Measurements from ENCODE around the gene PCDHB6.
A peak's percentile ranks its signal among the peaks of the same experiment; 100 is the strongest.
"Not testable (repeated sequence)": the region's sequence is repeated elsewhere in the genome, so short reads cannot be mapped to it uniquely, and the experiment has no call there.

PCDHB6 gene

DNA sequence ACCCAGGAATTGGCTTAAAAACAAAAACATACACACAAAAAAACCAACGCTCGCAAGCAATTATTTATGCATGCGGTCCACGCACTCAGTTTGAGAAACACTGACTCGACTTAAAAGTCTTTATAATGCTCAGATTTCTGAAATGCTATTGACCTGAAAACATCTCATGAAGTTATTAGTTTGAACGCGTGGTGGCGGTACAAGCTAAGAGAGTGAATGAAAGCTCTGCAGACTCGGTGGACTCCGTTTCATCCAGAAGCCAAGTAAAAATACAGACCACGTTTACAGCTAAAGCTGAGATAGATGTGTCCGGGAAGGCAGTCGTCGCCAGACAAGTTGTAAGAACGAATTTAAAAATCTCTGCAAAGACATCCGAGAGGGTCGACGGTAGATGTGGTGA lies at the start of gene PCDHB6:
Gene PCDHB6 (plus strand): TSS at position 246 of the 400 bp plus-strand sequence. CDS start 201 bp downstream, outside the sequence.
- no peak for DNase-seq

DNA sequence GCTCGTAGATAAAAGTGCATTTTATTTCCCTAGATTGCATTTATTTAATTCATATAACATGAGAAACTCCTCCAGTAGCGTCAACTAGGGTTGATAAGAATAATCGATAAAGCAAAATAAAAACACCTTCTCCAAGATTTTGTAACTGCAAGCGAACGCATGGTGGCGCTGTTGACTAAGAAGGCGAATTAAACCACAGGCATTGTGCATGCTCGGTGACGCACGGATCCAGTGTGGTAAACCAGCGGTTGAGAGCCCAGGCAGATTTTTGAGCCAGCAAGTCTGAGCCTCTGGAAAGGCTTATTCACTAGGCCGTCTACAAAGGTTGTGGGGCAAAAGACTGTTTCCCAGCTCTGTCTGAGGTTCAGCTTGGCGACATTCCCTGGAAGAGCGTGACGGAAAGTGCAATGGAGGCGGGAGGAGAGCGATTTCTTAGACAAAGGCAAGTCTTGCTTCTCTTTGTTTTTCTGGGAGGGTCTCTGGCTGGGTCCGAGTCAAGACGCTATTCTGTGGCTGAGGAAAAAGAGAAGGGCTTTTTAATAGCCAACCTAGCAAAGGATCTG lies 49.5 kb upstream of the PCDHB6 start, which contains the start of gene PCDHB3:
Gene PCDHB3 (plus strand): TSS at position 231 of the 563 bp plus-strand sequence. CDS start 177 bp downstream, at position 408.
- DNase-seq, result peak; percentile 21

DNA sequence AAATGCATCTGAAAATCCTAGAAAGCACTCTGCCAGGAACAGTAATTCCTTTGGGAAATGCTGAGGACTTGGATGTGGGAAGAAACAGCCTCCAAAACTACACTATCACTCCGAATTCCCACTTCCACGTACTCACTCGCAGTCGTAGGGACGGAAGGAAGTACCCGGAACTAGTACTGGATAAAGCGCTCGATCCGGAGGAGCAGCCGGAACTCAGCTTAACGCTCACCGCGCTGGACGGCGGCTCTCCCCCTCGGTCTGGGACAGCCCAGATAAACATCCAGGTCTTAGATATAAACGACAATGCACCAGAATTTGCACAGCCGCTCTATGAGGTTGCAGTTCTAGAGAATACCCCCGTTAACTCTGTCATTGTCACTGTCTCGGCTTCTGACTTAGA lies 48.8 kb upstream of the PCDHB6 start:
- DNase-seq, result no peak

DNA sequence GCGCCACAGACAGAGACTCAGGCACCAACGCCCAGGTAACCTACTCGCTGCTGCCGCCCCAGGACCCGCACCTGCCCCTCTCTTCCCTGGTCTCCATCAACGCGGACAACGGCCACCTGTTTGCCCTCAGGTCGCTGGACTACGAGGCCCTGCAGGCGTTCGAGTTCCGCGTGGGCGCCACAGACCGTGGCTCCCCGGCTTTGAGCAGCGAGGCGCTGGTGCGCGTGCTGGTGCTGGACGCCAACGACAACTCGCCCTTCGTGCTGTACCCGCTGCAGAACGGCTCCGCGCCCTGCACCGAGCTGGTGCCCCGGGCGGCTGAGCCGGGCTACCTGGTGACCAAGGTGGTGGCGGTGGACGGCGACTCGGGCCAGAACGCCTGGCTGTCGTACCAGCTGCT lies 47.8 kb upstream of the PCDHB6 start:
- not testable (repeated sequence) for DNase-seq

DNA sequence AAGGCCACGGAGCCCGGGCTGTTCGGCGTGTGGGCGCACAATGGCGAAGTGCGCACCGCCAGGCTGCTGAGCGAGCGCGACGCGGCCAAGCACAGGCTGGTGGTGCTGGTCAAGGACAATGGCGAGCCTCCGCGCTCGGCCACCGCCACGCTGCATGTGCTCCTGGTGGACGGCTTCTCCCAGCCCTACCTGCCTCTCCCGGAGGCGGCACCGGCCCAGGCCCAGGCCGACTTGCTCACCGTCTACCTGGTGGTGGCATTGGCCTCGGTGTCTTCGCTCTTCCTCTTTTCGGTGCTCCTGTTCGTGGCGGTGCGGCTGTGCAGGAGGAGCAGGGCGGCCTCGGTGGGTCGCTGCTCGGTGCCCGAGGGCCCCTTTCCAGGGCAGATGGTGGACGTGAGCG lies 47.4 kb upstream of the PCDHB6 start:
- DNase-seq, result not testable (repeated sequence)

DNA sequence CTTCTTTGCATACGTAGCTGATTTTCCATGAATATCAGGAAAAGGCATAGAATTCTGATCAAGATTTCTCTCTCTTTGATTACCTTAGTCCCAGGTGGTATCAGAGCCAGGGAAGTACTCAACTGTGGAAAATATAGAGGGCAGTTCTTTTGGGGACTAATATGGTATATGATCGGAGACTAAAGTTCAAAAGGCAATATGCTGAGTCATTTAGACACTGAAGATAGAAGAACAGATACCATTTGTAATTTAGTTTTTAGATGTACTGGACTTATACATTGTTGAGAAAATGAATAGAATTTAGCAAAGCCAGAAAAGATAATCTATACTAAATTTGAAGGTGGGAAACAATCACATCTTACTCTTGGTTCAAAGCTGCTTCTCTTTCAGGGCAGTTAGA lies 44.5 kb upstream of the PCDHB6 start:
- no peak for DNase-seq

DNA sequence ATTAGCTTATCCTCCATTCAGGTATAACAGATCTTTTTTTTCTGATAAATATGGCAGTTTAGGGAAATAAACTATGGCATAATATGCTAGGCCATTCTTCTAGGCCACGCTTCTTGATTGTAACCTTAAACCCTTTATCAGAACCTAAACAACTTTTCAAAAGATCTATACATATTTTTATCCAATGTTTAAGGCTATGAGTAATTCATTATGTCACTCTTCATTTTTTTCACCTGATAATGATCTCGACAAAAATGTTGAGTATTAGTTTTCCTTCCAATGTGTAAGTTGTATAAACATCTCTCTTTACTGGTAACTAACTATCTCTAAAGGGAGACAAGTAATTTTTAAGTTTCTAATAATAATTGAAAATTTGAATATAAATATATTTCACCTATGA lies 30.6 kb upstream of the PCDHB6 start:
- DNase-seq, result no peak

DNA sequence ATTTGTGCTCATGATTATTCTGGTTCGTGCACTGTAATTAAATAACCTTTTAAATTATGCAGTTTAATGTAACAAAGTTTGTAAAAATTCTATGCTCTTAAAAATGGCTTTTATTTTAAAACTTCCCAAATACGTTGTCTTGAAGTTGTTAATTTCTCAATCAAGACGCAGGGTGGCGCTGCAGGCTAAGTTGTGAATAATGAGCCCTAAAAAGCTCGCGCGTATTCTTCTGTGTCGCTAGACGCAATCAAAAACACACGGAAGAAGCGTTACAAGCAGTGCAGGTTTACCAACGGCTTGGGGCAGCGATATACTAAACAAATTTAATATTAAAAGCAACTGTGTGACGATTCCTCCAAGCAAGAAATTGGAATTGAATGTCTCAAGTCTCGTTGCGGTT lies 28.3 kb upstream of the PCDHB6 start, which contains the start of gene PCDHB4:
Gene PCDHB4 (plus strand): TSS at position 256 of the 400 bp plus-strand sequence. CDS start 181 bp downstream, outside the sequence.
- peak; percentile 25 for DNase-seq

DNA sequence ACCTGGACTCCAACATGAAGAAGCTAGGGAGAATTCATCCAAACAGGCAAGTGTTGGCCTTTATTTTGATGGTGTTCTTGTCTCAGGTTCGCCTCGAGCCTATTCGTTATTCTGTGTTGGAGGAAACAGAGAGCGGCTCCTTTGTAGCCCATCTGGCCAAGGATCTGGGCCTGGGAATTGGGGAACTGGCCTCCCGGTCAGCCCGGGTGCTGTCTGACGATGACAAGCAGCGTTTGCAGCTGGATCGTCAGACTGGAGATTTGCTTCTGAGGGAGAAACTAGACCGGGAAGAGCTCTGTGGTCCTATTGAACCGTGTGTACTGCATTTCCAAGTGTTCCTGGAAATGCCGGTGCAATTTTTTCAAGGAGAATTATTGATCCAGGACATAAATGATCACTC lies 27.9 kb upstream of the PCDHB6 start:
- no peak for DNase-seq

DNA sequence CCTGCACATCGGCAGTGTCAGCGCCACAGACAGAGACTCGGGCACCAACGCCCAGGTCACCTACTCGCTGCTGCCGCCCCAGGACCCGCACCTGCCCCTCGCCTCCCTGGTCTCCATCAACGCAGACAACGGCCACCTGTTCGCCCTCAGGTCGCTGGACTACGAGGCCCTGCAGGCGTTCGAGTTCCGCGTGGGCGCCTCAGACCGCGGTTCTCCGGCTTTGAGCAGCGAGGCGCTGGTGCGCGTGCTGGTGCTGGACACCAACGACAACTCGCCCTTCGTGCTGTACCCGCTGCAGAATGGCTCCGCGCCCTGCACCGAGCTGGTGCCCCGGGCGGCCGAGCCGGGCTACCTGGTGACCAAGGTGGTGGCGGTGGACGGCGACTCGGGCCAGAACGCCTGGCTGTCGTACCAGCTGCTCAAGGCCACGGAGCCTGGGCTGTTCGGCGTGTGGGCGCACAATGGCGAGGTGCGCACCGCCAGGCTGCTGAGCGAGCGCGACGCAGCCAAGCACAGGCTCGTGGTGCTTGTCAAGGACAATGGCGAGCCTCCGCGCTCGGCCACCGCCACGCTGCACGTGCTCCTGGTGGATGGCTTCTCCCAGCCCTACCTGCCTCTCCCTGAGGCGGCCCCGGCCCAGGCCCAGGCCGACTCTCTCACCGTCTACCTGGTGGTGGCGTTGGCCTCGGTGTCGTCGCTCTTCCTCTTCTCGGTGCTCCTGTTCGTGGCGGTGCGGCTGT lies 26.3 kb upstream of the PCDHB6 start:
- not testable (repeated sequence) for DNase-seq

DNA sequence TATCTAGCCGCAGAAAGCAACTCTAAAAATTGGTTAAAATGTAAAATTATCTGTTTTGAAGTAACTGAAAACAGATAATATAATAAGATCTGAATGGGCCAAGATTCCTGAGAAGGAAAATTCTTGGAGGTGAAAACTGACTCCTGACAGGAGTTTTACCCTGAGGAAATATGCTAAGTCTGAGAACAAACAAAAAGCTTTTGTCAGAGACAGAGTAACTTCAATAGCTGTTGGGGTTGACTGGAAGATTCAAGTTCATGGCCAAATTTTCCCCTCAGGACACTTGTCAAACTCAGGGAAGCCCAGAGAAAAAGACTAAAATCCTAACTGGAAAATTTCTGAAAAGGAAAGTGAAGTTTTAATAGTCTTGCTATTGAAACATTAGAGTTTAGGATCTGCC lies 22.6 kb upstream of the PCDHB6 start:
- DNase-seq, result no peak

DNA sequence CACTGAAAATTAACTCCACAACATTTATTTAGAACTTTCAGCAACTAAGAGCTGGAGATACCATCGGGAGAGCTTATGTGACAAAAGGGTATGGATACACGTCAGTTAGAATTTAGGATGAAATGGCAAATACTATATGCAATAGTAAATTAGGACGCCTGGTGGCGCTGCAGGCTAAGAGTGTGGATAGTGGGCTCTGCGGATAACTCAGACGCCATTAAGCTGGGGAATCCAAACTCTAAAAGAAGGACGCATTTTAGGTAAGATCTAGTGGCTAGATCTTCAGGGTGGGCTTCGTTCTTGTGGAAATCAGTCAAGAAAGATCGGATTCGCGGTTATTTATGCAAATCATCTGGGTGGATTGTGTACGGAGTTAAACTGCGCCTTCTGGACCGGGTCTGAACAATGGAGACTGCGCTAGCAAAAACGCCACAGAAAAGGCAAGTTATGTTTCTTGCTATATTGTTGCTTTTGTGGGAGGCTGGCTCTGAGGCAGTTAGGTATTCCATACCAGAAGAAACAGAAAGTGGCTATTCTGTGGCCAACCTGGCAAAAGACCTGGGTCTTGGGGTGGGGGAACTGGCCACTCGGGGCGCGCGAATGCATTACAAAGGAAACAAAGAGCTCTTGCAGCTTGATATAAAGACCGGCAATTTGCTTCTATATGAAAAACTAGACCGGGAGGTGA lies 14.7 kb upstream of the PCDHB6 start, which contains the start of gene PCDHB5:
Gene PCDHB5 (plus strand): TSS at position 177 of the 688 bp plus-strand sequence. CDS start 229 bp downstream, at position 406.
- no peak for DNase-seq

DNA sequence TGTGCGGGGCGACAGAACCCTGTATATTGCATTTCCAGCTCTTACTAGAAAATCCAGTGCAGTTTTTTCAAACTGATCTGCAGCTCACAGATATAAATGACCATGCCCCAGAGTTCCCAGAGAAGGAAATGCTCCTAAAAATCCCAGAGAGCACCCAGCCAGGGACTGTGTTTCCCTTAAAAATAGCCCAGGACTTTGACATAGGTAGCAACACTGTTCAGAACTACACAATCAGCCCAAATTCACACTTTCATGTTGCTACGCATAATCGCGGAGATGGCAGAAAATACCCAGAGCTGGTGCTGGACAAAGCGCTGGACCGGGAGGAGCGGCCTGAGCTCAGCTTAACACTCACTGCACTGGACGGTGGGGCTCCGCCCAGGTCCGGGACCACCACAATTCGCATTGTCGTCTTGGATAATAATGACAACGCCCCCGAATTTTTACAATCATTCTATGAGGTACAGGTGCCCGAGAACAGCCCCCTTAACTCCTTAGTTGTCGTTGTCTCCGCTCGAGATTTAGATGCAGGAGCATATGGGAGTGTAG lies 14.1 kb upstream of the PCDHB6 start:
- DNase-seq, result no peak

DNA sequence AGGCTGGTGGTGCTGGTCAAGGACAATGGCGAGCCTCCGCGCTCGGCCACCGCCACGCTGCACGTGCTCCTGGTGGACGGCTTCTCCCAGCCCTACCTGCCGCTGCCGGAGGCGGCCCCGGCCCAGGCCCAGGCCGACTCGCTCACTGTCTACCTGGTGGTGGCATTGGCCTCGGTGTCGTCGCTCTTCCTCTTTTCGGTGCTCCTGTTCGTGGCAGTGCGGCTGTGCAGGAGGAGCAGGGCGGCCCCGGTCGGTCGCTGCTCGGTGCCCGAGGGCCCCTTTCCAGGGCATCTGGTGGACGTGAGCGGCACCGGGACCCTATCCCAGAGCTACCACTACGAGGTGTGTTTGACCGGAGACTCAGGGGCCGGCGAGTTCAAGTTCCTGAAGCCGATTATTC lies 12.5 kb upstream of the PCDHB6 start:
- DNase-seq, result not testable (repeated sequence)

DNA sequence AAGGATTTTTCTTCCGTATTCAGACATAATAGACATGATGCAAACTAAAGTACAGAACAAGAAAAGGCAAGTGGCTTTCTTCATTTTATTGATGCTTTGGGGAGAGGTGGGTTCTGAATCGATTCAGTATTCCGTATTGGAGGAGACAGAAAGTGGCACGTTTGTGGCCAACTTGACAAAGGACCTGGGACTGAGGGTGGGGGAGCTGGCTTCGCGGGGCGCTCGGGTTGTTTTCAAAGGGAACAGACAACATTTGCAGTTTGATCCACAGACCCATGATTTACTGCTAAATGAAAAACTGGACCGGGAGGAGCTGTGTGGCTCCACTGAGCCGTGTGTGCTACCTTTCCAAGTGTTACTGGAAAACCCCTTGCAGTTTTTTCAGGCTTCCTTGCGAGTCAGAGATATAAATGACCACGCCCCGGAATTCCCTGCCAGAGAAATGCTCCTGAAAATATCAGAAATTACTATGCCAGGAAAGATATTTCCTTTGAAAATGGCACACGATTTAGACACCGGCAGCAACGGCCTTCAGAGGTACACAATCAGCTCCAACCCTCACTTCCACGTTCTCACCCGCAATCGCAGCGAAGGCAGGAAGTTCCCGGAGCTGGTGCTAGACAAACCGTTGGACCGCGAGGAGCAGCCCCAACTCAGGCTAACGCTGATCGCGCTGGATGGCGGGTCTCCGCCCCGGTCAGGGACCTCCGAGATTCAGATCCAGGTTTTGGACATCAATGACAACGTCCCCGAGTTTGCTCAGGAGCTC lies 551 bp downstream of the PCDHB6 start:
- DNase-seq, result no peak

DNA sequence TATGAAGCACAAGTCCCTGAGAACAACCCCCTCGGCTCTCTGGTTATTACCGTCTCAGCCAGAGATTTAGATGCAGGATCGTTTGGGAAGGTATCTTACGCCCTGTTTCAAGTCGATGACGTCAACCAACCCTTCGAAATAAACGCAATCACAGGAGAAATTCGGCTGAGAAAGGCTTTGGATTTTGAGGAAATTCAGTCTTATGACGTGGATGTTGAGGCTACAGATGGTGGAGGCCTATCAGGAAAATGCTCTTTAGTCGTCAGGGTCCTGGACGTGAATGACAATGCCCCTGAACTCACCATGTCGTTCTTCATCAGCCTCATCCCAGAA lies 1.1 kb downstream of the PCDHB6 start:
- no peak for DNase-seq

DNA sequence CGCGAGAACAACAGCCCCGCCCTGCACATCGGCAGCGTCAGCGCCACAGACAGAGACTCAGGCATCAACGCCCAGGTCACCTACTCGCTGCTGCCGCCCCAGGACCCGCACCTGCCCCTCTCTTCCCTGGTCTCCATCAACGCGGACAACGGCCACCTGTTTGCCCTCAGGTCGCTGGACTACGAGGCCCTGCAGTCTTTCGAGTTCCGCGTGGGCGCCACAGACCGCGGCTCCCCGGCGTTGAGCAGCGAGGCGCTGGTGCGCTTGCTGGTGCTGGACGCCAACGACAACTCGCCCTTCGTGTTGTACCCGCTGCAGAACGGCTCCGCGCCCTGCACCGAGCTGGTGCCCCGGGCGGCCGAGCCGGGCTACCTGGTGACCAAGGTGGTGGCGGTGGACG lies 1.8 kb downstream of the PCDHB6 start:
- not testable (repeated sequence) for DNase-seq

DNA sequence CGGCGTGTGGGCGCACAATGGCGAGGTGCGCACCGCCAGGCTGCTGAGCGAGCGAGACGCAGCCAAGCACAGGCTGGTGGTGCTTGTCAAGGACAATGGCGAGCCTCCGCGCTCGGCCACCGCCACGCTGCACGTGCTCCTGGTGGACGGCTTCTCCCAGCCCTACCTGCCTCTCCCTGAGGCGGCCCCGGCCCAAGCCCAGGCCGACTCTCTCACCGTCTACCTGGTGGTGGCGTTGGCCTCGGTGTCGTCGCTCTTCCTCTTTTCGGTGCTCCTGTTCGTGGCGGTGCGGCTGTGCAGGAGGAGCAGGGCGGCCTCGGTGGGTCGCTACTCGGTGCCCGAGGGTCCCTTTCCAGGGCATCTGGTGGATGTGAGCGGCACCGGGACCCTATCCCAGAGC lies 2.2 kb downstream of the PCDHB6 start:
- not testable (repeated sequence) for DNase-seq

DNA sequence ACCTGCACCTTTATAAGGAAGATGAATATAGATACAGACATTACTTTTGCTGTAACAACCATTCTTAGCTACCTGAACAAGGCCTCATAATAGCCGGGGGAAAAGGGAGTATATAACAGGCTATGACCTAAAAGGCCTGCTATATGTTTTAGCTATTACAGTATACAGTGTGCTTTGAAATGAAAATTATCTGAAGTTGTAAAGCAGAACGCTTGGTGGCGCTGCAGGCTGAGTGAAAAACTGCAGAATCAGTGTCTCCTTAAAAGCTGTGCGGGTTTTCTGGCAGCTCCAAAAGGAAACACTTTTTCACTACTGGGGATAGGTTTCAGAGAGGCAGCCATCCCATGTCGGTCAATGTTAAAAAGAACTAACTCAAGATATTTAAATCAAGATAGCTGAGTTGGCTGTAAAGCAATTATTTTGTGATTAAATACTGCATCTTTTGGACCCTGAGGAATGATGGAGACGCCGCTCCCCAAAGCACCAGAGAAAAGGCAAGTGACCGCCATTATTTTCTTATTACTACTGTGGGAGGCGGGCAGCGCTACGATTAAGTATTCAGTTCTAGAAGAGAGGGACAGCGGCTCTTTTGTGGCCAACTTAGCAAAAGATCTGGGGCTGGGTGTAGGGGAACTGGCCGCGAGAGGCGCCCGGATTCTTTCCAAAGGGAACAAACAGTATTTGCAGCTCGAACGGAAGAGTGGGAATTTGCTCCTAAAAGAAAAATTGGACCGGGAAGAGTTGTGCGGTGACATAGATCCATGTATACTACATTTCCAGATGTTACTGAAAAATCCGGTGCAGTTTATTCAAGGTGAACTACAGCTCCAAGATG lies 5.9 kb downstream of the PCDHB6 start:
- no peak for DNase-seq

DNA sequence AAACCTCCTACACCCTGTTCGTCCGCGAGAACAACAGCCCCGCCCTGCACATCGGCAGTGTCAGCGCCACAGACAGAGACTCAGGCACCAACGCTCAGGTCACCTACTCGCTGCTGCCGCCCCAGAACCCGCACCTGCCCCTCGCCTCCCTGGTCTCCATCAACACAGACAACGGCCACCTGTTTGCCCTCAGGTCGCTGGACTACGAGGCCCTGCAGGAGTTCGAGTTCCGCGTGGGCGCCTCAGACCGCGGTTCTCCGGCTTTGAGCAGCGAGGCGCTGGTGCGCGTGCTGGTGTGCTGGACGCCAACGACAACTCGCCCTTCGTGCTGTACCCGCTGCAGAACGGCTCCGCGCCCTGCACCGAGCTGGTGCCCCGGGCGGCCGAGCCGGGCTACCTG lies 7.5 kb downstream of the PCDHB6 start:
- not testable (repeated sequence) for DNase-seq

DNA sequence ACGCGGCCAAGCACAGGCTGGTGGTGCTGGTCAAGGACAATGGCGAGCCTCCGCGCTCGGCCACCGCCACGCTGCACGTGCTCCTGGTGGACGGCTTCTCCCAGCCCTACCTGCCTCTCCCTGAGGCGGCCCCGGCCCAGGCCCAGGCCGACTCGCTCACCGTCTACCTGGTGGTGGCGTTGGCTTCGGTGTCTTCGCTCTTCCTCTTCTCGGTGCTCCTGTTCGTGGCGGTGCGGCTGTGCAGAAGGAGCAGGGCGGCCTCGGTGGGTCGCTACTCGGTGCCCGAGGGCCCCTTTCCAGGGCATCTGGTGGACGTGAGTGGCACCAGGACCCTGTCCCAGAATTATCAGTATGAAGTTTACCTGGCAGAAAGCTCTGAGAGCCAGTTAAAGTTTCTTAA lies 8.0 kb downstream of the PCDHB6 start:
- not testable (repeated sequence) for DNase-seq

Data from femur (tissue), 1 donor.